HuH-7 (cell line): ENCODE measurements around the gene LGALS9.
A peak's percentile ranks its signal among the peaks of the same experiment; 100 is the strongest.

Source experiments
- DNase-seq: peaks from one replicate; pipeline ENCODE4 v3.0.0; 2011; ENCODE audit warnings: low spot score

LGALS9 gene

GRCh38 chr17:27630607-27631410 is at the start of gene LGALS9:
LGALS9 (plus strand) TSS chr17:27631188; CDS start chr17:27631266, 78 bp downstream.
- DNase-seq, result no peak

GRCh38 chr17:27582696-27583095 is 48.3 kb upstream of the LGALS9 start:
- no peak for DNase-seq

- no peak for DNase-seq
These were observed 45.8 kb upstream of the LGALS9 start for GRCh38 chr17:27585153-27585681.

GRCh38 chr17:27585792-27586191 is 45.2 kb upstream of the LGALS9 start:
- DNase-seq, result no peak

GRCh38 chr17:27586203-27586721 is 44.7 kb upstream of the LGALS9 start:
- DNase-seq, result no peak

GRCh38 chr17:27588354-27588753 is 42.6 kb upstream of the LGALS9 start:
- no peak for DNase-seq

GRCh38 chr17:27590864-27591263 is 40.1 kb upstream of the LGALS9 start:
- no peak for DNase-seq

GRCh38 chr17:27591986-27592385 is 39.0 kb upstream of the LGALS9 start:
- no peak for DNase-seq

GRCh38 chr17:27593232-27593856 is 37.6 kb upstream of the LGALS9 start:
- no peak for DNase-seq

GRCh38 chr17:27593857-27594255 is 37.1 kb upstream of the LGALS9 start:
- no peak for DNase-seq

- no peak for DNase-seq
These were observed 35.8 kb upstream of the LGALS9 start for GRCh38 chr17:27595208-27595607.

GRCh38 chr17:27596096-27596495 is 34.9 kb upstream of the LGALS9 start:
- DNase-seq, result no peak

- no peak for DNase-seq
These were observed 34.3 kb upstream of the LGALS9 start for GRCh38 chr17:27596566-27597187.

- DNase-seq, result no peak
These were observed 33.8 kb upstream of the LGALS9 start for GRCh38 chr17:27597188-27597580.

GRCh38 chr17:27597783-27598320 is 33.1 kb upstream of the LGALS9 start:
- DNase-seq, result no peak

- no peak for DNase-seq
These were observed 32.5 kb upstream of the LGALS9 start for GRCh38 chr17:27598337-27599050.

GRCh38 chr17:27600471-27600870 is 30.5 kb upstream of the LGALS9 start:
- no peak for DNase-seq

GRCh38 chr17:27601069-27601974 is 29.7 kb upstream of the LGALS9 start:
- peak; percentile 83 for DNase-seq

GRCh38 chr17:27601975-27602302 is 29.0 kb upstream of the LGALS9 start:
- DNase-seq, result no peak

- DNase-seq, result peak; percentile 92
These were observed 28.1 kb upstream of the LGALS9 start for GRCh38 chr17:27602721-27603420.
